GM21786 (cell line): ENCODE results near the gene FOXF2.

Source experiments
- ATAC-seq: cut with Tn5 transposase; IDR thresholded peaks from one replicate; pipeline ENCODE4 v1.9.1; 2021; ENCODE audit not compliant: unreplicated experiment

The FOXF2 gene

DNA sequence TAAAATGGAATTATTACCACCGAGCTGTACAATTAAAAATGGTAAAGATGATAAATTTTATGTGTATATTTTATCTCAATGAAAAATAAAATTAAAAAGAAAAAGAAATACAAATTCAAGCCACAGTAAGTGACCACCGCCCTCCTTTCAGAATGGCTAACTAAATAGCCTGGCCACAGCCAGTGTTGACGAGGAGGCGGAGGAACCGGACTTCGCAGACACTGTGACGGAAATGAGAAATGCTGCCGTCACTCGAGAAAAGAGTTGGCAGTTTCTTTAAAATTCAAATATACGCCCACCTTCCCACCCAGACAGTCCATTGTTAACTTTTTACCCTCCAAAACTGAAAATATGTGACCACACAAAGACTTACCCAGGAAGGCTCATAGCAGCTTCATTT, 50.0 kb downstream of the FOXF2 start:
- no peak for ATAC-seq

- no peak for ATAC-seq
Observed at GRCh38 chr6:1442929-1443328, 53.6 kb downstream of the FOXF2 start.
